Activated naive CD8-positive, alpha-beta T cell (primary cell): ENCODE data around the gene MCAT.
A peak's percentile ranks its signal among the peaks of the same experiment; 100 is the strongest.

Source experiments
- H3K27ac Mint-ChIP-seq: one replicate; pipeline ENCODE4 v1.8.0; 2021; ENCODE audit warnings: mixed read lengths
- H3K27me3 Mint-ChIP-seq: one replicate; pipeline ENCODE4 v1.8.0; 2021; ENCODE audit warnings: mixed read lengths
- H3K36me3 Mint-ChIP-seq: one replicate; pipeline ENCODE4 v1.8.0; 2021; ENCODE audit warnings: mixed read lengths
- H3K4me1 Mint-ChIP-seq: one replicate; pipeline ENCODE4 v1.8.0; 2021; ENCODE audit warnings: low read depth, mixed read lengths
- H3K4me3 Mint-ChIP-seq: one replicate; pipeline ENCODE4 v1.8.0; 2021; ENCODE audit warnings: mild to moderate bottlenecking, mixed read lengths
- H3K9me3 Mint-ChIP-seq: one replicate; pipeline ENCODE4 v1.8.0; 2021; ENCODE audit warnings: low read depth, mixed read lengths

Gene MCAT

DNA sequence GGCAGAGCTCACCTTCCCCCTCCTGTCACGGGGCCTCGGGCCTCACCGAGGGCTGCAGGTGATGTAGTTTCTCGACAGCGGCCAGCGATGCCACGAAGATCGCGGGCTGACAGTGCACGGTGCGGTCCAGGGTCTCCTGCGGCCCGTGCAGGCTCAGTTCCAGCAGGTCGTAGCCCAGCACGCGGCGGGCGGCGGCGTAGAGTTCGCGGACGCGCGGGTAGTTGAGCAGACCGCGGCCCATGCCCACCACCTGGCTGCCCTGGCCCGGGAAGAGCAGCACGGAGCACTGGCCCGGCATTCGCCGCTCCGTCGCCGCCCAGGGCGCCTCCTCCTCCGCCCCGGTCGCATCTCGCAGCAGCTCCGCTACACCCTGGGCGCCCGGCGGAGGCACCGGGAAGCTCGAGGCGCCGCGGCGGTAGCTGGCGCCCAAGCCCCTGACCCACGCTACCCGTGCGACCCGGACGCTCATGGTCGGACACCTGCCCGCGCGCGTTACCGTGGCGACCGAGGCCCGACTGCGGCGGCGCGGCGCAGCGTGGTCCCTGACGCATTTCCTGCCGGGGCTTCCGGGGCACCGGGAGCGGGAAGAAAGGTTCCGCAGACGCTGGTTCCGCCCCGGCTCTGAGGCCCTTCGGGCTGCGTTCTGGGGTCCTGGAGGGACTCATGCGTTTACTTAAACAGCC, at the start of gene MCAT:
MCAT (minus strand) TSS at position 519 of the 683 bp plus-strand sequence; CDS start at position 469, 50 bp downstream.
- Mint-ChIP-seq H3K36me3 (peaks cover 3% of the 10 kb centered on the region), H3K4me1 (peaks cover 26% of the 10 kb centered on the region), H3K9me3 (no peaks in the 10 kb centered on the region), H3K27ac (peak within 1 kb of the TSS; percentile 92), H3K4me3 (peak within 1 kb of the TSS; percentile 88), H3K27me3 (no peaks in the 10 kb centered on the region)

DNA sequence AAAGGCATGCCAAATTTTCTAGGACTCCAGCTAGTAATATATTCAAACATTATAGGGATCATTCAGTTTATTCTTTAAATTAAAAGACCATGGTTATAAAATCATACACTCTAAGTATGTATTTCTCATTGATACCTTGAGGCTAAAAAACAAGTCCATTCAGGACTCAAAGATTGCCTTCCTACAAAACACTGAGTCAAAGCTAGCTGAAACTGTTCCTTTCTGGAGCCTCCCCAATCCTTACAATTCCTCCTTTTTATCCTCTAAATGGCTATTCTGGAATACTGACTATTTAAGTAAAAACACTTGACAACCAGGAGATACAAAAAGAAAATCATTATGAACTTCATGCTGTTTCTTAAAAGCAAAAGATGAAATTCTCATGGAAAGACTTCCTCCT, 48.6 kb upstream of the MCAT start:
- Mint-ChIP-seq H3K27ac (no peak overlapping the region), H3K4me1 (peaks cover 8% of the 10 kb centered on the region), H3K4me3 (no peak overlapping the region), H3K27me3 (no peaks in the 10 kb centered on the region), H3K36me3 (no peaks in the 10 kb centered on the region), H3K9me3 (no peaks in the 10 kb centered on the region)

GRCh38 chr22:43188829-43189545, 45.8 kb upstream of the MCAT start:
- Mint-ChIP-seq H3K4me1 (peaks cover 21% of the 10 kb centered on the region), H3K9me3 (no peaks in the 10 kb centered on the region), H3K27ac (peak overlapping the region; percentile 85), H3K27me3 (no peaks in the 10 kb centered on the region), H3K4me3 (peak overlapping the region; percentile 51), H3K36me3 (peaks cover 3% of the 10 kb centered on the region)

GRCh38 chr22:43187171-43188099, 44.2 kb upstream of the MCAT start:
- peak overlapping the region; percentile 85 for H3K4me3 Mint-ChIP-seq

DNA sequence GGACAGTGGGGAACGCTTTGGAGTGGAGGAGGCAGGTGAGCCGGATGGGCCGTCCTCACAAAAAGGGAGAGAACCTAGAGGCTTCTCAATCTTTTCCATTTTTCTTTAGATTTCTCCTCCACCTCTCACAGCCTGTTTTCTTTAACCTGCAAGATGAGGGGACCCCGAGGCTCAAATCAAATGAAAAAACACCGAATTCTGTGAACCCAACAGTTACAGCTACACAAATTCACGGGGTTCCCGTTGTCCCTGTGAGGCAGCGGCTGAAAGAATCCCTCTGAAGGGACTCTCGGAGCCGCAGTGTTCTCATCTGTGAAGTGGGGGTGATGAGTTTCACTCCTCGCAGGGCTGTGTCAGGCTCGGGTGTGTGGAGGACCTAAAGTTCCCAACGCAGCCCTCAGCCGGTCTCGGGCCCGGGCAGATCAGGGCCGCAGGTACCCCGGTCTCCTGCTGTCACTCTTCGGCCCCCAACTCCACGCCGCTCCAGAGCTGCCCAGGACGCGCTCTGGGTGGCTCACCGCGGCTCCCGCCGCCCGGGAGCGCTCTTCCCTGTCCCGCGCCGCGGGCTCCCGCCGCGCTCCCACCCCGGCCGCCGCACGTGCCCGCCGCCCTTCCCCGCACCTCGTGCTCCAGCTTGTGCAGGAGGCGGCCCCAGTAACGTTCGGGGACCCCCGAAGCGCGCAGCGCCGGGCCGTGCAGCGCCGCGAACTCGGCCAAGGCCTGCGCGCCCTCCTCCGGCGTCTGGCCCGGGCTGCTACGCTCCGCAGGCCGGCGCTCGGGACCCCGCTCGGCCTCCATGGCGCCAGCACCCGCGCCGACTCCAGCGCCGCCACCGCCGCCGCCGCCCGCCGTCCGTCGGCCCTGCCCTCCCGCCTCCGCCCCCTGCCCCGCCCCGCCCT, 43.3 kb upstream of the MCAT start, which contains the start of gene TTLL12:
TTLL12 (minus strand) TSS at position 863 of the 899 bp plus-strand sequence; CDS start at position 798, 65 bp downstream.
- H3K4me1 Mint-ChIP-seq, result peaks cover 25% of the 10 kb centered on the region
- H3K27ac Mint-ChIP-seq, result peak within 1 kb of the TSS; percentile 91
- peak within 1 kb of the TSS; percentile 89 for H3K4me3 Mint-ChIP-seq
- no peaks in the 10 kb centered on the region for H3K9me3 Mint-ChIP-seq
- peaks cover 6% of the 10 kb centered on the region for H3K36me3 Mint-ChIP-seq
- H3K27me3 Mint-ChIP-seq, result no peaks in the 10 kb centered on the region

More at GRCh38 chr22:43187171-43188099, 44.2 kb upstream of the MCAT start:
- Mint-ChIP-seq H3K27ac (peak overlapping the region; percentile 91), H3K36me3 (peaks cover 3% of the 10 kb centered on the region), H3K9me3 (no peaks in the 10 kb centered on the region), H3K27me3 (no peaks in the 10 kb centered on the region), H3K4me1 (peaks cover 23% of the 10 kb centered on the region)

DNA sequence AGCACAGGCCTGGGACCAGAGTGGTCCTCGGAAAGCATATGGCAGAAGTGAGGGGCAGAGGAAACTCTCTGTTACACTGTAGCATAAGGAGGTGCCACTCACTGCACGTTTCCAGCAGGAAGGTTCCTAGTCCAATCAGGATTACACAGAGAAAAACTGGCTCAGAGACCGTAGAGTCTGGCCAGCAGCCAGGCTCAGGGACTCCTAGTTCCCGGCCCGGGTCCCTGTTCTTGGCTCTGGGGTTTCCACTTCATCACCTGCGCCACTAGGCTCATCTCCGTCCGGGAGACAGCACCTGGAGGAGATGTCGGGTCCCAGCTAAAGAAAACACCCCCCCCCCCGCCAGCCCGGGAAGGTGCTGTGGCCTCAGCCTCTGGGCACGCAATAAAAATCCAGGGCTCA, 42.7 kb upstream of the MCAT start:
- peaks cover 25% of the 10 kb centered on the region for H3K4me1 Mint-ChIP-seq
- H3K9me3 Mint-ChIP-seq, result no peaks in the 10 kb centered on the region
- H3K4me3 Mint-ChIP-seq, result peak overlapping the region; percentile 89
- H3K36me3 Mint-ChIP-seq, result peaks cover 6% of the 10 kb centered on the region
- H3K27ac Mint-ChIP-seq, result peak overlapping the region; percentile 41
- no peaks in the 10 kb centered on the region for H3K27me3 Mint-ChIP-seq

GRCh38 chr22:43183496-43184277, 40.5 kb upstream of the MCAT start:
- Mint-ChIP-seq H3K27me3 (no peaks in the 10 kb centered on the region), H3K4me1 (peaks cover 23% of the 10 kb centered on the region), H3K9me3 (no peaks in the 10 kb centered on the region), H3K4me3 (peak overlapping the region; percentile 80), H3K27ac (no peak overlapping the region), H3K36me3 (peaks cover 6% of the 10 kb centered on the region)

- peaks cover 18% of the 10 kb centered on the region for H3K4me1 Mint-ChIP-seq
- no peak overlapping the region for H3K4me3 Mint-ChIP-seq
- no peaks in the 10 kb centered on the region for H3K9me3 Mint-ChIP-seq
- H3K36me3 Mint-ChIP-seq, result peaks cover 8% of the 10 kb centered on the region
- no peaks in the 10 kb centered on the region for H3K27me3 Mint-ChIP-seq
- no peak overlapping the region for H3K27ac Mint-ChIP-seq
Measured at GRCh38 chr22:43182726-43183125, 39.5 kb upstream of the MCAT start.

DNA sequence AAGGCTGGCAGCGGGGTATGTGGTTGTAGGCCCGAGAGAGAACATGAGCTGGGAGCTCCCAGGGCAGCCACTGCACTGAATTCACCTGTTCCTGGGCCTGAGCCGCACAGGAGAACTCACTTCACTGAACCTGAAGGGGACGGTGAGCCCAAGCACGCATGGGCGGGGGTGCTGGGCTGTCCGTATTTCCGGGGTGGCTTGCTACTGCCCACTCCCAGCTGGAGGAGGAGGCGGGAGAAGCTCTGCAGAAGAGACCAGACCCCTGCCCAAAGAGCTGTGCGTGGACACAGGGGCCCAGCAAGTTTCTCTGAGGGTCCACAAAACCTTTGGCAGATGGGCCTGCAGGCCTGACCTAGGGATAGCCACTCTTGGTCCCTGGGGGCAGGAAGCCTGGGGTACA, 38.9 kb upstream of the MCAT start:
- H3K36me3 Mint-ChIP-seq, result peaks cover 8% of the 10 kb centered on the region
- H3K27me3 Mint-ChIP-seq, result no peaks in the 10 kb centered on the region
- no peak overlapping the region for H3K27ac Mint-ChIP-seq
- H3K9me3 Mint-ChIP-seq, result no peaks in the 10 kb centered on the region
- no peak overlapping the region for H3K4me3 Mint-ChIP-seq
- peaks cover 17% of the 10 kb centered on the region for H3K4me1 Mint-ChIP-seq

GRCh38 chr22:43181321-43182076, 38.3 kb upstream of the MCAT start:
- H3K36me3 Mint-ChIP-seq, result peaks cover 8% of the 10 kb centered on the region
- H3K27ac Mint-ChIP-seq, result no peak overlapping the region
- no peaks in the 10 kb centered on the region for H3K27me3 Mint-ChIP-seq
- peaks cover 17% of the 10 kb centered on the region for H3K4me1 Mint-ChIP-seq
- no peaks in the 10 kb centered on the region for H3K9me3 Mint-ChIP-seq
- H3K4me3 Mint-ChIP-seq, result peak overlapping the region; percentile 41

DNA sequence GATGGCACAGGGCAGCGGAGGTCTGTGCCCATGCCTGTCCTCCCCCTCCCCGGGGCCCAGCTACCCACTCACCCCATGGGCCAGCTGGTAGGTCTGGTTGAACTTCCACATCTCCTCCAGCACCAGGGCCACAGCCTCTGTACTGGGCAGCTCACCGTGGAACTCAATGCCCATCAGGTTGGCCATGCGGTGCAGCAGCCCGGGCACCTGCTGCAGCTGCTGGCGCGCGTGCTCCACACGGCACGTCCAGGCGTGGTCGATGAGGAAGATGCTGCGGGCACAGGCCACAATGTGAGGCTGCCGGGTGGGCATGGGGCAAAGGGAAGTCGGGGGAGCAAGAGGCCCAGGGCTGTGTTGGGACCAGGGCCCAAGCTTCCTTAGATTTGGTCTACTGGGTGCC, 37.5 kb upstream of the MCAT start:
- no peaks in the 10 kb centered on the region for H3K27me3 Mint-ChIP-seq
- H3K4me3 Mint-ChIP-seq, result no peak overlapping the region
- no peak overlapping the region for H3K27ac Mint-ChIP-seq
- peaks cover 14% of the 10 kb centered on the region for H3K4me1 Mint-ChIP-seq
- peaks cover 8% of the 10 kb centered on the region for H3K36me3 Mint-ChIP-seq
- no peaks in the 10 kb centered on the region for H3K9me3 Mint-ChIP-seq

DNA sequence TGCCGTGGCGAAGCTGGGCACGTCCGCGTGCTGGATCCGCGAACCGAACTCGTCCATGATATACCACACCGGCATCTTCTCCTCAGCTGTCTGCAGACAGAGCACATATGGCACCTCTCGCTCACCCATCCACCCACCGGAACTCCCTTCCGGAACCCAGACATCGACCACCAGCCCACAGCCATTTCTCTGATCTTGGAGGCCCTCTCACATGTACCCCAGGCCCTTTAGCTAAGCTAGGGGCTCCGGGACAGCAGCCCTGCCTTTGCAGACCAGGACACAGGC, 36.7 kb upstream of the MCAT start:
- H3K27ac Mint-ChIP-seq, result no peak overlapping the region
- H3K4me3 Mint-ChIP-seq, result no peak overlapping the region
- no peaks in the 10 kb centered on the region for H3K9me3 Mint-ChIP-seq
- H3K4me1 Mint-ChIP-seq, result peaks cover 12% of the 10 kb centered on the region
- H3K36me3 Mint-ChIP-seq, result peaks cover 8% of the 10 kb centered on the region
- no peaks in the 10 kb centered on the region for H3K27me3 Mint-ChIP-seq
